Measurements from ENCODE around the gene ENKD1.
"Not testable (repeated sequence)": the region's sequence is repeated elsewhere in the genome, so short reads cannot be mapped to it uniquely, and the experiment has no call there.

The ENKD1 gene

GRCh38 chr16:67699265-67699664 is 32.7 kb upstream of the ENKD1 start:
- TF ChIP-seq, protein P1, sequence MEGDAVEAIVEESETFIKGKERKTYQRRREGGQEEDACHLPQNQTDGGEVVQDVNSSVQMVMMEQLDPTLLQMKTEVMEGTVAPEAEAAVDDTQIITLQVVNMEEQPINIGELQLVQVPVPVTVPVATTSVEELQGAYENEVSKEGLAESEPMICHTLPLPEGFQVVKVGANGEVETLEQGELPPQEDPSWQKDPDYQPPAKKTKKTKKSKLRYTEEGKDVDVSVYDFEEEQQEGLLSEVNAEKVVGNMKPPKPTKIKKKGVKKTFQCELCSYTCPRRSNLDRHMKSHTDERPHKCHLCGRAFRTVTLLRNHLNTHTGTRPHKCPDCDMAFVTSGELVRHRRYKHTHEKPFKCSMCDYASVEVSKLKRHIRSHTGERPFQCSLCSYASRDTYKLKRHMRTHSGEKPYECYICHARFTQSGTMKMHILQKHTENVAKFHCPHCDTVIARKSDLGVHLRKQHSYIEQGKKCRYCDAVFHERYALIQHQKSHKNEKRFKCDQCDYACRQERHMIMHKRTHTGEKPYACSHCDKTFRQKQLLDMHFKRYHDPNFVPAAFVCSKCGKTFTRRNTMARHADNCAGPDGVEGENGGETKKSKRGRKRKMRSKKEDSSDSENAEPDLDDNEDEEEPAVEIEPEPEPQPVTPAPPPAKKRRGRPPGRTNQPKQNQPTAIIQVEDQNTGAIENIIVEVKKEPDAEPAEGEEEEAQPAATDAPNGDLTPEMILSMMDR (IDR thresholded peaks at IDR 0.05; ENCODE audit: control insufficient read depth, extremely low read depth, insufficient read depth), result no peak
- no peak for DNase-seq (ENCODE audit: low read depth)
- no peak overlapping the region for H3K4me3 ChIP-seq (ENCODE audit: low read depth, low read length)

DNA sequence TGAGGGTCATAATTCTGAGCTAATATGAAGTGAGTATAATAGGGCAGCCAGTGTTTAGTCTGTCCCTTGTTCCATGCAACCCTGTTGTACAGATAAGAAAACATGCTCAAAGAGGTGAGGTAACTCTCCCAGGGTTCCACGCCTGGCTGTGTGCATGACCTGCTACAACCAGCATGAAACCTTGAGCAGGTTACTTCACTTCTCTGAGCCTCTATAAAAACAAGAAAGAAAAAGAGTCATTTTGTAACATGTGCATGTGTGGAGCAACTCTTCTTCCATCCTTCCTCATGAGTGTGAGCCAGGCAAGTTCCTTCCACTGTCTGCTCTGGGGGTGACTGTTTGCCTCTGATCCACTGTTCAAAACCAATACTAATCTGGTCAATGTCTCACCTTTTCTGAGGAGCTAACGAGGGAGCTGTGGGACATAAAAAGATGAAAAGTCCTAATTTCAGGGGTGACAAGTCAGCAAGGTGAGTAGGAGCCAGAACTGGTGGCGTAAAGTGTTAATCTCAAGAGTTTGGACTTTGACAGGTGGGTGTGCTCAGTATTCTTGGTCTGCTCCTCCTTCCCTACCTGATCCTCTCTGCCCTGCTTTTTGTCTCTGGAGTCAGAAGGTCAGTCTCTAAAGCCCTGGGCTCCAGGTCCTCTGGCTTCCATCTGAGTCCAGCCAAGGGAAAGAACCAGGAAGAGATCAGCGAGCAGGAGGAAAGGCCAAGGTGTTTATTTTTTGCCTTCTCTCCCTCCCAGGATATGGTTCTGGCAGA is 31.1 kb upstream of the ENKD1 start:
- no peak overlapping the region for H3K4me3 ChIP-seq (ENCODE audit: low read depth, low read length)
- DNase-seq (ENCODE audit: low read depth), result no peak
- TF ChIP-seq, protein P1 (IDR thresholded peaks at IDR 0.05; ENCODE audit: control insufficient read depth, extremely low read depth, insufficient read depth), result no peak

DNA sequence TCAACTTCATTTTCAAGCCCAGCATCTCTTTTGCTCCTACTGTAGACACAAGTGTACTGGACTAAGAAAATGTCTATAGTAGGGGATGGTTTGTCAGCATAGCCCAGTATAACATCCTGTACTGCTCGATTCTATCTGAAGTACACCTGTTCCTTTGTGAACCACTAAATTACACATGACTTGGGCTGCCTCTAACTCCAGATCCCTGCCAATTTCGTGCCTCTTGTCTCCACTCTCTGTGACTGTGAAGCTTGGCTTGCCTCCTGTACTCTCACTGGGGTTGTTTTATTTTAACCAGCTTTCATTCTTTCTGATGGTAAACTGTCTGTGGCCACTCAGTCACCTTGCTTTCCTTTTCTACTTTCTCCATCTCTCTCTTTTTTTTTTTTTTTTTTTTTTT is 28.1 kb upstream of the ENKD1 start:
- DNase-seq (ENCODE audit: low read depth), result no peak
- TF ChIP-seq, protein P1 (IDR thresholded peaks at IDR 0.05; ENCODE audit: control insufficient read depth, extremely low read depth, insufficient read depth), result no peak
- no peak overlapping the region for H3K4me3 ChIP-seq (ENCODE audit: low read depth, low read length)

GRCh38 chr16:67693517-67694285 is 27.2 kb upstream of the ENKD1 start:
- H3K4me3 ChIP-seq (ENCODE audit: low read depth, low read length); DNase-seq (ENCODE audit: low read depth): not testable (repeated sequence)

DNA sequence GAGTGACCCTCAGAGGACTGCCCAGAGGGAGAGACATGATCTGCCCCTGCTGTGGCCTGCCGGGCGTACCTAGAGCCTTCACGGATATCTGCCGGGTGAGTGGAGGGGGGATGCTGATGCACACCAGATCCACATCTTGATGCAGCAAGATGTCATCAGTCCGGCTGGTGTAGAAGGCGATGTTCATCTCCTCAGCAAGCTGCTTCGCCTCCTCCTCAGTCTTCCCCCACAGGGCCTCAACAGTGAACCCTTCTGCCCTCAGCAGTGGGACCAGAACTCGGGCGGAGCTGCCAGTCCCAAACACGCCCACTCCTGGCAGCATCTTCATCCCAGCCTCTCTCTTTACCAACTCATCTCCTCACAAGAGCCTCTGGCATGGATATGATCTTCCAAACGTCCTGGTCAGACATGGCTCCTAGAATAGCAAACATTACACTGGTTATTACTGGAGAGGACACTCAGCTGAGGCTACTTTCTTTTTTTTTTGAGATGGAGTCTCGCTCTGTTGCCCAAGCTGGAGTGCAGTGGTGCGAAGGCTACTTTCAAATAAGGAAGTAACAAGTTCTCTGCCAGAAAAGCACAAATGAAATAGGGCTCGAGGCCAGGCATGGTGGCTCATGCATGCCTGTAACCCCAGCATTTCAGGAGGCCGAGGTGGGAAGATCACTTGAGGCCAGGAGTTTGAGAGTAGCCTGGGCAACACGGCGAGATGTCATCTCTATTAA is 19.0 kb upstream of the ENKD1 start:
- TF ChIP-seq, protein P1 (IDR thresholded peaks at IDR 0.05; ENCODE audit: control insufficient read depth, extremely low read depth, insufficient read depth), result no peak
- no peak for DNase-seq (ENCODE audit: low read depth)

GRCh38 chr16:67683767-67684166 is 17.2 kb upstream of the ENKD1 start:
- TF ChIP-seq, protein P1 (IDR thresholded peaks at IDR 0.05; ENCODE audit: control insufficient read depth, extremely low read depth, insufficient read depth), result no peak
- H3K4me3 ChIP-seq (ENCODE audit: low read depth, low read length), result no peak overlapping the region
- DNase-seq (ENCODE audit: low read depth), result no peak

More for the DNA sequence above, 19.0 kb upstream of the ENKD1 start:
- H3K4me3 ChIP-seq (ENCODE audit: low read depth, low read length), result no peak overlapping the region
